ENCODE data around the gene TOMM5.

GRCh38 chr9:37604296-37604695 lies 11.9 kb upstream of the TOMM5 start:
- TF ChIP-seq EZH2 (IDR thresholded peaks at IDR 0.05) (no peak), POLR2AphosphoS5 (IDR thresholded peaks at IDR 0.05; ENCODE audit: borderline replicate concordance, low read depth, low read length) (no peak)
